Measurements from ENCODE around the gene KCNAB1.

KCNAB1 gene

GRCh38 chr3:156530980-156531379 is 410.6 kb downstream of the KCNAB1 start:
- Histone ChIP-seq H3K9ac (ENCODE audit: low read depth, low read length, poor library complexity, severe bottlenecking) (no peak overlapping the region), H3K9me3 (ENCODE audit: insufficient read depth, low read depth, low read length) (no peaks in the 10 kb centered on the region), H2AFZ (ENCODE audit: low read length) (no peak overlapping the region), H3K27me3 (ENCODE audit: insufficient read depth, low read length, poor library complexity, severe bottlenecking) (peaks cover 16% of the 10 kb centered on the region), H4K20me1 (ENCODE audit: insufficient read depth, low read length, poor library complexity, severe bottlenecking) (no peaks in the 10 kb centered on the region), H3K79me2 (ENCODE audit: insufficient read depth, low read length) (no peaks in the 10 kb centered on the region), H3K4me1 (ENCODE audit: insufficient read depth, low read length, poor library complexity, severe bottlenecking) (no peaks in the 10 kb centered on the region), H3K9me2 (replicated peaks; ENCODE audit: low read depth, low read length) (no peaks in the 10 kb centered on the region), H3F3A (ENCODE audit: low read depth) (no peaks in the 10 kb centered on the region), H3K36me3 (ENCODE audit: insufficient read depth, low read length) (no peaks in the 10 kb centered on the region), H3K4me3 (ENCODE audit: low read length, poor library complexity, severe bottlenecking) (no peak overlapping the region), H3K4me2 (ENCODE audit: low read depth, low read length, poor library complexity, severe bottlenecking) (no peak overlapping the region)
- no peak for TF ChIP-seq EZH2phosphoT487 (IDR thresholded peaks at IDR 0.05; ENCODE audit: borderline replicate concordance)
- no peak for TF ChIP-seq CTCF (conservative IDR thresholded peaks at IDR 0.05; ENCODE audit: low read length)

GRCh38 chr3:156532730-156533129 is 412.4 kb downstream of the KCNAB1 start:
- Histone ChIP-seq H3F3A (ENCODE audit: low read depth) (no peaks in the 10 kb centered on the region), H3K36me3 (ENCODE audit: insufficient read depth, low read length) (no peaks in the 10 kb centered on the region), H3K4me2 (ENCODE audit: low read depth, low read length, poor library complexity, severe bottlenecking) (no peak overlapping the region), H3K4me3 (ENCODE audit: low read length, poor library complexity, severe bottlenecking) (no peak overlapping the region), H2AFZ (ENCODE audit: low read length) (no peak overlapping the region), H3K4me1 (ENCODE audit: insufficient read depth, low read length, poor library complexity, severe bottlenecking) (no peaks in the 10 kb centered on the region), H3K9ac (ENCODE audit: low read depth, low read length, poor library complexity, severe bottlenecking) (no peak overlapping the region), H3K9me2 (replicated peaks; ENCODE audit: low read depth, low read length) (no peaks in the 10 kb centered on the region), H4K20me1 (ENCODE audit: insufficient read depth, low read length, poor library complexity, severe bottlenecking) (no peaks in the 10 kb centered on the region), H3K79me2 (ENCODE audit: insufficient read depth, low read length) (no peaks in the 10 kb centered on the region), H3K9me3 (ENCODE audit: insufficient read depth, low read depth, low read length) (no peaks in the 10 kb centered on the region), H3K27me3 (ENCODE audit: insufficient read depth, low read length, poor library complexity, severe bottlenecking) (peaks cover under 1% of the 10 kb centered on the region)
- TF ChIP-seq CTCF (conservative IDR thresholded peaks at IDR 0.05; ENCODE audit: low read length) (no peak), EZH2phosphoT487 (IDR thresholded peaks at IDR 0.05; ENCODE audit: borderline replicate concordance) (no peak)

- no peaks in the 10 kb centered on the region for H3F3A ChIP-seq (ENCODE audit: low read depth)
- no peaks in the 10 kb centered on the region; the same call in 1 of the 2 replicates for H3K36me3 ChIP-seq (ENCODE audit: insufficient read depth, low read length)
- no peak overlapping the region for H3K4me3 ChIP-seq (ENCODE audit: low read length, poor library complexity, severe bottlenecking)
- H3K9me3 ChIP-seq (ENCODE audit: insufficient read depth, low read depth, low read length): no peaks in the 10 kb centered on the region
- H3K4me2 ChIP-seq (ENCODE audit: low read depth, low read length, poor library complexity, severe bottlenecking): no peak overlapping the region
- H3K27me3 ChIP-seq (ENCODE audit: insufficient read depth, low read length, poor library complexity, severe bottlenecking): no peaks in the 10 kb centered on the region
- no peaks in the 10 kb centered on the region for H3K9me2 ChIP-seq (replicated peaks; ENCODE audit: low read depth, low read length)
- H3K79me2 ChIP-seq (ENCODE audit: insufficient read depth, low read length): no peaks in the 10 kb centered on the region
- H2AFZ ChIP-seq (ENCODE audit: low read length): no peak overlapping the region
- no peaks in the 10 kb centered on the region for H3K4me1 ChIP-seq (ENCODE audit: insufficient read depth, low read length, poor library complexity, severe bottlenecking)
- H4K20me1 ChIP-seq (ENCODE audit: insufficient read depth, low read length, poor library complexity, severe bottlenecking): no peaks in the 10 kb centered on the region
- H3K9ac ChIP-seq (ENCODE audit: low read depth, low read length, poor library complexity, severe bottlenecking): no peak overlapping the region
- TF ChIP-seq EZH2phosphoT487 (IDR thresholded peaks at IDR 0.05; ENCODE audit: borderline replicate concordance) (no peak), CTCF (conservative IDR thresholded peaks at IDR 0.05; ENCODE audit: low read length) (no peak)
These were observed 412.8 kb downstream of the KCNAB1 start for GRCh38 chr3:156533205-156533604.

Data from Loucy (cell line).